ENCODE data around the gene SHMT2. TPM values are rescaled to one million over a fixed set of nuclear protein-coding genes. Genes with fewer than 3 reads are reported as not detected.

SHMT2 gene
- total and polyA plus RNA-seq, 2 donors (not counting 1 experiment from before 2014, with no cell fraction given): 154 to 380 TPM

GRCh38 chr12:57211791-57212700, 17.5 kb upstream of the SHMT2 start:
- Histone ChIP-seq H3K4me2 (ENCODE audit: extremely low read depth, insufficient read depth, low read length) (no peak overlapping the region), H3K27ac (ENCODE audit: insufficient read depth, low read length) (no peak overlapping the region), H3K4me1 (ENCODE audit: control insufficient read depth, extremely low read depth, insufficient read depth, low read length) (peaks cover 3% of the 10 kb centered on the region), H3K79me2 (ENCODE audit: control insufficient read depth, insufficient read depth, low read length) (no peaks in the 10 kb centered on the region), H2AFZ (ENCODE audit: low read length) (no peak overlapping the region), H3K36me3 (ENCODE audit: control insufficient read depth, insufficient read depth, low read length) (peaks cover 50% of the 10 kb centered on the region), H3K9me3 (ENCODE audit: control insufficient read depth, insufficient read depth, low read depth, low read length) (no peaks in the 10 kb centered on the region), H3K4me3 (replicated peaks in 1 of 4; ENCODE audit: control extremely low read depth in 1 of 4, insufficient read depth in 1 of 4, low read depth in 3 of 4, low read length in 4 of 4) (no peak overlapping the region), H4K20me1 (ENCODE audit: control insufficient read depth, extremely low read depth, insufficient read depth, low read length) (no peaks in the 10 kb centered on the region), H3K27me3 (ENCODE audit: control insufficient read depth, insufficient read depth, low read length) (peaks cover 10% of the 10 kb centered on the region), H3K9ac (ENCODE audit: insufficient read depth, low read length) (no peak overlapping the region)
- no peak for TF ChIP-seq EZH2 (IDR thresholded peaks at IDR 0.05; ENCODE audit: low read length, missing control alignments)
- TF ChIP-seq CTCF (conservative IDR thresholded peaks at IDR 0.05 in 1 of 2, IDR thresholded peaks at IDR 0.05 in 1 of 2; ENCODE audit: low read depth in 1 of 2, low read length in 2 of 2): no peak
- DNase-seq (ENCODE audit: low read depth in 2 of 2): no peak

GRCh38 chr12:57212701-57213057, 16.8 kb upstream of the SHMT2 start:
- H3K4me3 ChIP-seq (replicated peaks in 1 of 4; ENCODE audit: control extremely low read depth in 1 of 4, insufficient read depth in 1 of 4, low read depth in 3 of 4, low read length in 4 of 4): no peak overlapping the region

More at GRCh38 chr12:57212701-57213057, 16.8 kb upstream of the SHMT2 start:
- Histone ChIP-seq H3K4me2 (ENCODE audit: extremely low read depth, insufficient read depth, low read length) (no peak overlapping the region), H3K27me3 (ENCODE audit: control insufficient read depth, insufficient read depth, low read length) (peaks cover 15% of the 10 kb centered on the region), H3K9me3 (ENCODE audit: control insufficient read depth, insufficient read depth, low read depth, low read length) (no peaks in the 10 kb centered on the region), H3K79me2 (ENCODE audit: control insufficient read depth, insufficient read depth, low read length) (no peaks in the 10 kb centered on the region), H2AFZ (ENCODE audit: low read length) (no peak overlapping the region), H3K4me1 (ENCODE audit: control insufficient read depth, extremely low read depth, insufficient read depth, low read length) (peaks cover 6% of the 10 kb centered on the region), H3K9ac (ENCODE audit: insufficient read depth, low read length) (no peak overlapping the region), H4K20me1 (ENCODE audit: control insufficient read depth, extremely low read depth, insufficient read depth, low read length) (no peaks in the 10 kb centered on the region), H3K27ac (ENCODE audit: insufficient read depth, low read length) (no peak overlapping the region), H3K36me3 (ENCODE audit: control insufficient read depth, insufficient read depth, low read length) (peaks cover 46% of the 10 kb centered on the region)
- TF ChIP-seq CTCF (conservative IDR thresholded peaks at IDR 0.05 in 1 of 2, IDR thresholded peaks at IDR 0.05 in 1 of 2; ENCODE audit: low read depth in 1 of 2, low read length in 2 of 2) (no peak), EZH2 (IDR thresholded peaks at IDR 0.05; ENCODE audit: low read length, missing control alignments) (no peak)
- no peak for DNase-seq (ENCODE audit: low read depth in 2 of 2)
